IPS DF 6.9 (cell line): ENCODE data around the gene INO80D.
"Not testable (repeated sequence)": the region's sequence is repeated elsewhere in the genome, so short reads cannot be mapped to it uniquely, and the experiment has no call there.

Experiments
- DNase-seq: peaks from one replicate; pipeline ENCODE4 v3.0.0-alpha.2; 2013; ENCODE audit warnings: low read depth, low spot score
- H3K27ac ChIP-seq: one replicate; pipeline ENCODE4 v1.5.1; 2013; ENCODE audit warnings: low read length, control low read depth
- H3K27me3 ChIP-seq: 2 replicates; pipeline ENCODE4 v1.6.1; 2013; ENCODE audit warnings: mild to moderate bottlenecking, low read length; ENCODE audit not compliant: control insufficient read depth, insufficient read depth
- H3K36me3 ChIP-seq: 2 replicates; pipeline ENCODE4 v1.6.1; 2013; ENCODE audit warnings: low read length; ENCODE audit not compliant: control insufficient read depth, insufficient read depth
- H3K4me1 ChIP-seq: 2 replicates; pipeline ENCODE4 v1.6.1; 2013; ENCODE audit warnings: low read length; ENCODE audit not compliant: control insufficient read depth, insufficient read depth
- H3K4me3 ChIP-seq: 2 replicates; pipeline ENCODE4 v1.5.1; 2013; ENCODE audit warnings: mild to moderate bottlenecking, low read length
- H3K9me3 ChIP-seq: 2 replicates; pipeline ENCODE4 v1.6.1; 2013; ENCODE audit warnings: low read length, inconsistent platforms; ENCODE audit not compliant: control insufficient read depth, insufficient read depth
- WGBS: extraction: QIAGEN DNeasy Blood & Tissue Kit; methylation state at CpG from one replicate; pipeline ENCODE4 v1.1.7; 2013; ENCODE audit warnings: mixed read lengths, missing lambda C conversion rate; ENCODE audit not compliant: insufficient read length, insufficient coverage; 5-methylcytosine and 5-hydroxymethylcytosine counted together

The INO80D gene

GRCh38 chr2:206000776-206001175 is 85.2 kb downstream of the INO80D start:
- Histone ChIP-seq H3K4me3 (no peak overlapping the region), H3K9me3 (no peaks in the 10 kb centered on the region), H3K4me1 (no peaks in the 10 kb centered on the region), H3K36me3 (peaks cover 14% of the 10 kb centered on the region), H3K27me3 (no peaks in the 10 kb centered on the region), H3K27ac (no peak overlapping the region)
- no peak for DNase-seq
- no CpG with 5 or more reads among the region's 1 CpG for WGBS

- H3K4me3 ChIP-seq: no peak overlapping the region
- H3K4me1 ChIP-seq: no peaks in the 10 kb centered on the region
- WGBS: no CpG with 5 or more reads among the region's 2 CpGs
- no peaks in the 10 kb centered on the region for H3K27me3 ChIP-seq
- H3K9me3 ChIP-seq: no peaks in the 10 kb centered on the region
- H3K36me3 ChIP-seq: peaks cover 3% of the 10 kb centered on the region; the same call in 1 of the 2 replicates
- H3K27ac ChIP-seq: no peak overlapping the region
- no peak for DNase-seq
These were observed 87.4 kb downstream of the INO80D start for GRCh38 chr2:205998583-205998982.

GRCh38 chr2:205996161-205996560 is 89.8 kb downstream of the INO80D start:
- Histone ChIP-seq H3K4me1 (no peaks in the 10 kb centered on the region), H3K4me3 (no peak overlapping the region), H3K36me3 (no peaks in the 10 kb centered on the region), H3K27me3 (no peaks in the 10 kb centered on the region), H3K27ac (no peak overlapping the region), H3K9me3 (no peaks in the 10 kb centered on the region)
- DNase-seq: no peak

GRCh38 chr2:205995260-205995659 is 90.7 kb downstream of the INO80D start:
- Histone ChIP-seq H3K27ac (no peak overlapping the region), H3K27me3 (no peaks in the 10 kb centered on the region)
- WGBS: no CpG with 5 or more reads among the region's 1 CpG

GRCh38 chr2:205994344-205994743 is 91.6 kb downstream of the INO80D start:
- H3K4me3 ChIP-seq: no peak overlapping the region
- no peak for DNase-seq
- no peak overlapping the region for H3K27ac ChIP-seq
- no peaks in the 10 kb centered on the region for H3K27me3 ChIP-seq
- H3K36me3 ChIP-seq: no peaks in the 10 kb centered on the region
- no CpG with 5 or more reads among the region's 2 CpGs for WGBS
- H3K9me3 ChIP-seq: no peaks in the 10 kb centered on the region
- H3K4me1 ChIP-seq: no peaks in the 10 kb centered on the region

More at GRCh38 chr2:205995260-205995659, 90.7 kb downstream of the INO80D start:
- H3K4me1 ChIP-seq: no peaks in the 10 kb centered on the region
- no peaks in the 10 kb centered on the region for H3K9me3 ChIP-seq
- DNase-seq: no peak
- no peaks in the 10 kb centered on the region for H3K36me3 ChIP-seq
- no peak overlapping the region for H3K4me3 ChIP-seq

- no peaks in the 10 kb centered on the region for H3K36me3 ChIP-seq
- no peaks in the 10 kb centered on the region for H3K9me3 ChIP-seq
- H3K27me3 ChIP-seq: no peaks in the 10 kb centered on the region
- no peaks in the 10 kb centered on the region for H3K4me1 ChIP-seq
- no peak for DNase-seq
- no CpG with 5 or more reads among the region's 2 CpGs for WGBS
- H3K27ac ChIP-seq: no peak overlapping the region
- no peak overlapping the region for H3K4me3 ChIP-seq
These were observed 95.9 kb downstream of the INO80D start for GRCh38 chr2:205990104-205990503.

- WGBS: no CpG with 5 or more reads among the region's 11 CpGs
These were observed 96.5 kb downstream of the INO80D start for GRCh38 chr2:205989271-205990071.

GRCh38 chr2:205988681-205989080 is 97.3 kb downstream of the INO80D start:
- not testable (repeated sequence) for H3K27me3 ChIP-seq, H3K4me1 ChIP-seq, H3K9me3 ChIP-seq, H3K4me3 ChIP-seq, H3K27ac ChIP-seq, H3K36me3 ChIP-seq, DNase-seq
- no CpG with 5 or more reads among the region's 1 CpG for whole genome bisulfite sequencing

More at GRCh38 chr2:205989271-205990071, 96.5 kb downstream of the INO80D start:
- Histone ChIP-seq H3K27me3 (no peaks in the 10 kb centered on the region), H3K4me3 (no peak overlapping the region), H3K9me3 (no peaks in the 10 kb centered on the region), H3K36me3 (no peaks in the 10 kb centered on the region), H3K27ac (no peak overlapping the region), H3K4me1 (no peaks in the 10 kb centered on the region)
- DNase-seq: no peak

- H3K27ac ChIP-seq: no peak overlapping the region
- H3K4me3 ChIP-seq: no peak overlapping the region
- DNase-seq: no peak
- H3K27me3 ChIP-seq: no peaks in the 10 kb centered on the region
- H3K9me3 ChIP-seq: no peaks in the 10 kb centered on the region
- no peaks in the 10 kb centered on the region for H3K36me3 ChIP-seq
- H3K4me1 ChIP-seq: no peaks in the 10 kb centered on the region
- WGBS: no CpG with 5 or more reads among the region's 6 CpGs
These were observed 97.7 kb downstream of the INO80D start for GRCh38 chr2:205988274-205988673.

GRCh38 chr2:205986334-205986733 is 99.6 kb downstream of the INO80D start:
- DNase-seq, H3K4me1 ChIP-seq, H3K36me3 ChIP-seq, H3K27ac ChIP-seq, H3K4me3 ChIP-seq, H3K9me3 ChIP-seq, H3K27me3 ChIP-seq: not testable (repeated sequence)
- WGBS: no CpG with 5 or more reads among the region's 9 CpGs

GRCh38 chr2:205984381-205984780 is 101.6 kb downstream of the INO80D start:
- Histone ChIP-seq H3K9me3 (no peaks in the 10 kb centered on the region), H3K36me3 (no peaks in the 10 kb centered on the region), H3K4me1 (no peaks in the 10 kb centered on the region), H3K27me3 (no peaks in the 10 kb centered on the region), H3K27ac (no peak overlapping the region), H3K4me3 (no peak overlapping the region)
- no peak for DNase-seq
- no CpG with 5 or more reads among the region's 6 CpGs for WGBS
